AG09309 (cell line): Measurements from ENCODE around the gene APBB1.

Experiments used
- DNase-seq: peaks from one replicate; pipeline ENCODE4 v3.0.0-alpha.2; 2010; ENCODE audit warnings: low read depth
- H3K4me3 ChIP-seq: 2 replicates; pipeline ENCODE4 v1.5.1; 2011; ENCODE audit warnings: mild to moderate bottlenecking, low read depth, low read length, moderate library complexity; ENCODE audit not compliant: control insufficient read depth
- TF ChIP-seq, protein P1 (sequence below): IDR thresholded peaks from 2 replicates; pipeline ENCODE4 v1.5.1; 2011; ENCODE audit warnings: mild to moderate bottlenecking, low read depth, low read length, inconsistent platforms; ENCODE audit not compliant: insufficient read depth, control insufficient read depth; ENCODE audit errors: missing control alignments

APBB1 gene

DNA sequence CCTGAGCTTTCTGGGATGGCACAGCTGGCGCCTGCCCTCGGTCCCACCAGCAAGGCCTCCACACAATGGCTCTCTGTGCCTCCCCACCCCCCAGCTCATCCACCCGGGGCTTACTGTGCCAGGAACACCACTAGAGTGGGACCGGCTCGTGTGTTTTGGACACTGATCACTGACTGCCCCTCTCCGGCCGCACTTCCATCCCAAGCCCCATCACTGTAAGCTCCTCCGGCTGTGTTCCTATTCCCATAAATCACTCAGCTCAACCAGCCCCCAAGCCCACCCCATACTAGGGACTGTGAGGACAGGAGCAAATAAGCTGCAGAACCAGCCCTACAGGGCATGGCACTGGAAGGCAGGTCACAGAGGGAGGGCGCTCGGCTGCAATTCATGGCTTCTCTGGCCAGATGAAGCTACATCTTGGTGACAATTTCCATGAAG is 7.3 kb downstream of the APBB1 start:
- TF ChIP-seq, protein P1, sequence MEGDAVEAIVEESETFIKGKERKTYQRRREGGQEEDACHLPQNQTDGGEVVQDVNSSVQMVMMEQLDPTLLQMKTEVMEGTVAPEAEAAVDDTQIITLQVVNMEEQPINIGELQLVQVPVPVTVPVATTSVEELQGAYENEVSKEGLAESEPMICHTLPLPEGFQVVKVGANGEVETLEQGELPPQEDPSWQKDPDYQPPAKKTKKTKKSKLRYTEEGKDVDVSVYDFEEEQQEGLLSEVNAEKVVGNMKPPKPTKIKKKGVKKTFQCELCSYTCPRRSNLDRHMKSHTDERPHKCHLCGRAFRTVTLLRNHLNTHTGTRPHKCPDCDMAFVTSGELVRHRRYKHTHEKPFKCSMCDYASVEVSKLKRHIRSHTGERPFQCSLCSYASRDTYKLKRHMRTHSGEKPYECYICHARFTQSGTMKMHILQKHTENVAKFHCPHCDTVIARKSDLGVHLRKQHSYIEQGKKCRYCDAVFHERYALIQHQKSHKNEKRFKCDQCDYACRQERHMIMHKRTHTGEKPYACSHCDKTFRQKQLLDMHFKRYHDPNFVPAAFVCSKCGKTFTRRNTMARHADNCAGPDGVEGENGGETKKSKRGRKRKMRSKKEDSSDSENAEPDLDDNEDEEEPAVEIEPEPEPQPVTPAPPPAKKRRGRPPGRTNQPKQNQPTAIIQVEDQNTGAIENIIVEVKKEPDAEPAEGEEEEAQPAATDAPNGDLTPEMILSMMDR = no peak
- DNase-seq = no peak
- no peak overlapping the region for H3K4me3 ChIP-seq

DNA sequence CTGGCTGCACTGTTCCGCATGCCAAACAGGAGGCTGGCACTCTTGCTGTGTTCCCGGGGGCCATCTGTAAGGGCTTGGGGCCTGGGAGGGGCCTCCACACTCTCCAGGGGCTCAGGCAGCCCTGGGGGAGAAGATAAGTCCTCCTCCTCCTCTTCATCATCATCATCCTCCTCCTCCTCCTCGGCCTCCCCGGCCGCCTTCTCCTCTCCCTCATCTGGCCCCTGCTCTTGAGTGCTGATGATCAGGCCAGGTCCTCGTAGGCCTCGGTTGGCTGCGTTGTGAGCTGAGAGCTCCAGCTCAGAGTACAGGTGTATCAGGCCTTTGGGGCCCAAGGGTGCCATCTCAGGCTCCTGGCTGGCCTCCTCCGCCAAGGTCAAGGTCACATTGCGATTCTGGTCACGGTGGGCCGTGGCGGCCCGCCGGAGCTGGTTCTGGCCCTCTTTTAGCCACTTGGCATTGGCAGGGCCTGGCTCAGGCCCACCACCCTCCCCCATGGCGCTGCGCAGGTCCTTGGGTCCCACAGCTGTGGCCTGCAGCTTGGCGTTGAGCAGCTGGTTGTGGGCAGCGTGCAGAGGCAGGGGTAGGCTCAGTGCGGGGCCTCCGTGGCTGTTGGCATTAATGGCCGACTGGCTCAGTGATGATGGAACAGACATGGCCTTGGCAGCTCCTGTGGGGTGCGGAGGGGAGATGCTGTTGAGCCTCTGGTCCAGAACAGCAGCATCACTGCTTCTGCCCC is 8.0 kb downstream of the APBB1 start:
- H3K4me3 ChIP-seq = no peak overlapping the region
- TF ChIP-seq, protein P1 = no peak
- no peak for DNase-seq

DNA sequence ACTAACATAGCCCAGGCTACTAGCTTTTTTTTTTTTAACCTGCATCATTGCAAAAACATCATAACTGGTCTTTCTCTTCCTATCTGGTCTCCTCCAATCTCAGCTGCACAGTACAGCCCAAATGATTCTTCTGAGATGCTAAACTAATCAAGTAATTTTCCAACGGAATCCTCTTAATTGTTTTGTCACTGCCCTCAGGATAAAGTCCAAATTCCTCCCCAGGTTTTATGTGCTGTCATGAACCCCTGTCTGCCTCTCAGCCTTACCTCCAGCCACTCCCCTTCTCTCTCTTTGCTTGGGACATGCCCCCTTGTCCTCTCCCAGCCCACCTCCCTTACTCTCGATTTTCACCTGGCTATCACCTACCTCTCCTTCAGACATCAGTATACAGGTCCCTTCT is 12.5 kb downstream of the APBB1 start:
- H3K4me3 ChIP-seq = no peak overlapping the region
- TF ChIP-seq, protein P1 = no peak
- no peak for DNase-seq

DNA sequence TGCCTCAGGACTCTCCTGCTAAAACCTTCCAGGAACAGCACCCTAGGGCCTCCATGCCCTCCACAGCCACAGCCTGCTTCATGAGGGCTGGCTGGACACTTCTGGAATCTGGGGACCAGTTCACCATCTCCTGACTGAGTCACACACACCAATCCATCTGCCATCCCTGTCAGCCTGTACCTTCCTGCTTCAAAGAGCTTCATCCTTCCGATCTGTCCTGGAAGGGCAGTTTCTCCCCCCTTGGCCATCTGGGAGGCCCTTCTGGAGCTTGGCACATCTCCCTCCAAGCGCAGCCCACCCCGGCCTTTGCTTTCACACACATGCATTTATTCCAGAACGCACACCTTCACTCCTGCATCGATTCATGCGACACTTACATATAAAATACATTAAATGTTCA is 13.0 kb downstream of the APBB1 start:
- no peak for DNase-seq
- H3K4me3 ChIP-seq = no peak overlapping the region
- TF ChIP-seq, protein P1 = no peak

DNA sequence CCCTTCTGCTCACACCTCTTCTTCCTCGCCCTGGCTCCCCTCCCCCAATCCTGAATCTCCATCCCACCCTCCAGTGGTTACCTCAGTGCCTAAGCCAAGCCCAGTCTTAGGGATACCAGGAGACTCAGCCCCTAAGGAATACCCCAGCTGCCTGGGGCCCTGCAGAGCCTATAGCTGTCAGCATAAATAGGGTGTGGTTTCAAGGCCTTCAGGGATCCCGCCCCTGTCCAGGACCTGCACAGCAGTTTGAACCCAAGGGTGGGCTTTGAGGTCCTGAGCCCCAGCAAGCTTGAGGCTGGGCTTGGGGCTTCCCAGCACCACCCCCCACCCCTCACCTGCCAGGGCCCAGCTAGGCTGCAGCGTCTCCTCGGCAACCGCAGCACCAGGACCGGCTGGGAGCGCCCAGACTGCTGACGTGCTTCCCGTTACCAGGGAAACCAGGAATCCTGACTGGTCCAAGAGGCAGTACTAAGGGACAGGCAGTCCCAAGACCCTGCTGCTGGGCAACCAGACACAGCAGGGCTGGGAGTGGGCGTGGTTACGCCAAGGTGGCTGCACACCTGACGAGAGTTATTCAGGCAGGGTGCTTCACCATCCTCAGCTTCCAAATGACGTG is 13.7 kb downstream of the APBB1 start:
- no peak overlapping the region for H3K4me3 ChIP-seq
- TF ChIP-seq, protein P1 = no peak
- no peak for DNase-seq

DNA sequence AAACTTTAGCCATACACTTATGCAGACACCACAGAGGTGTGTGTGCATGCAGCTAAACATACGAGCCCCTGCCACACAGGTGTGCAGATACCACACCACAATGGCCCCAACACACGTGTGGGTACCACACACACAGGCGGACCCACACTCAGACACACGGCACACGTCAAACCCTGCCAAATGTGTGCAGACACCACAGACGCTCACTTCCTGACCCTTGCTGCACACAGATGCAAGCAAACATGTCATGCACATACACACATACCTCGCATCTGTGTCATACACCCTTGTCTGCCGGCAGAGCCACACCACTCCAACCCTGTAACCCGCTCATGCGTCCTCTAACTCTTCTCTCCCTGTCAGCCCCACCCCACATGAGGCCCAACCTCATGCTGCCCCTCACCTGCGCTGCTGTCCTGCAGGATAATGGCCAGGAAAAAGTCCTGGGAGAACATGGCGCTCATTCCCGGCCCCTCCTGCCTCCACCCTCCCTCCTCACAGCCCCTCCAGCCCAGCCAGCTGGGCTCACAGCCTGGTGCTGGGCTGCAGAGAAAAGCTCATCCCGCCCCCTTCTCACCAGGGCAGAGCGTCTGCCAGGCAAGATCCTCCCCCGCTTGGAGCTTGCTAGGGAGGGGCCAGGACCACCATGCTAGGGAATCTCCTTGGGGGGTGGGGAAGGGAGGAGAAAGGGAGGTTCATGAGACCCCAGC is 14.4 kb downstream of the APBB1 start:
- no peak overlapping the region for H3K4me3 ChIP-seq
- DNase-seq = no peak
- TF ChIP-seq, protein P1 = no peak
